HG03378 (cell line): ENCODE measurements around the gene OR5F1.

Source experiments
- ATAC-seq: cut with Tn5 transposase; IDR thresholded peaks from one replicate; pipeline ENCODE4 v1.9.1; 2021; ENCODE audit warnings: mild to moderate bottlenecking, moderate library complexity; ENCODE audit not compliant: unreplicated experiment

The OR5F1 gene

GRCh38 chr11:55994525-55994924, at the start of gene OR5F1:
Gene OR5F1, minus strand, starts transcription at chr11:55994625. Its CDS starts 0 bp downstream, at chr11:55994625.
- no peak for ATAC-seq

GRCh38 chr11:56027354-56027753, 32.9 kb upstream of the OR5F1 start, which contains the start of gene OR5AS1:
Gene OR5AS1, plus strand, starts transcription at chr11:56027654. Its CDS starts 2,765 bp downstream, at chr11:56030419.
- no peak for ATAC-seq

GRCh38 chr11:56013805-56014204, 19.4 kb upstream of the OR5F1 start:
- no peak for ATAC-seq

- no peak for ATAC-seq
Observed at GRCh38 chr11:56010716-56011115, 16.3 kb upstream of the OR5F1 start.

GRCh38 chr11:55970935-55971334, 23.5 kb downstream of the OR5F1 start:
- ATAC-seq = no peak

GRCh38 chr11:55969845-55970244, 24.6 kb downstream of the OR5F1 start, which contains the start of gene OR10AG1:
Gene OR10AG1, minus strand, starts transcription at chr11:55969945. Its CDS starts 38 bp downstream, at chr11:55969907.
- no peak for ATAC-seq

- no peak for ATAC-seq
Observed at GRCh38 chr11:55967914-55968313, 26.5 kb downstream of the OR5F1 start.

- ATAC-seq = no peak
Observed at GRCh38 chr11:55966391-55966790, 28.0 kb downstream of the OR5F1 start.

- no peak for ATAC-seq
Observed at GRCh38 chr11:55956521-55956920, 37.9 kb downstream of the OR5F1 start.

- ATAC-seq = no peak
Observed at GRCh38 chr11:55949330-55949729, 45.1 kb downstream of the OR5F1 start.
